HG03025 (cell line): ENCODE data around the gene POLDIP2.
"Not testable (repeated sequence)": the region's sequence is repeated elsewhere in the genome, so short reads cannot be mapped to it uniquely, and the experiment has no call there.

Experiments used
- ATAC-seq: cut with Tn5 transposase; IDR thresholded peaks from one replicate; pipeline ENCODE4 v1.9.1; 2021; ENCODE audit warnings: mild to moderate bottlenecking, moderate library complexity; ENCODE audit not compliant: unreplicated experiment, low FRiP score

POLDIP2 gene

GRCh38 chr17:28338769-28339212 lies 18.5 kb downstream of the POLDIP2 start:
- ATAC-seq = not testable (repeated sequence)

GRCh38 chr17:28338056-28338768 lies 19.1 kb downstream of the POLDIP2 start:
- no peak for ATAC-seq

GRCh38 chr17:28335959-28336871 lies 21.1 kb downstream of the POLDIP2 start:
- no peak for ATAC-seq

GRCh38 chr17:28335201-28335958 lies 21.9 kb downstream of the POLDIP2 start, which contains the start of the genes IFT20 and TNFAIP1:
IFT20 (minus strand) TSS chr17:28335472; CDS start chr17:28331985, 3,487 bp downstream.
TNFAIP1 (plus strand) TSS chr17:28335761; CDS start chr17:28339522, 3,761 bp downstream.
- ATAC-seq = peak; percentile 88

GRCh38 chr17:28334666-28335200 lies 22.6 kb downstream of the POLDIP2 start:
- no peak for ATAC-seq

- ATAC-seq = no peak
Observed at GRCh38 chr17:28334171-28334570, 23.2 kb downstream of the POLDIP2 start.

- no peak for ATAC-seq
Observed at GRCh38 chr17:28333083-28333746, 24.1 kb downstream of the POLDIP2 start.

- ATAC-seq = no peak
Observed at GRCh38 chr17:28331891-28332420, 25.4 kb downstream of the POLDIP2 start.

GRCh38 chr17:28330671-28331070 lies 26.7 kb downstream of the POLDIP2 start:
- no peak for ATAC-seq

GRCh38 chr17:28328325-28328724 lies 29.0 kb downstream of the POLDIP2 start:
- no peak for ATAC-seq

- no peak for ATAC-seq
Observed at GRCh38 chr17:28327709-28328108, 29.6 kb downstream of the POLDIP2 start.

GRCh38 chr17:28327031-28327607 lies 30.2 kb downstream of the POLDIP2 start:
- ATAC-seq = no peak

GRCh38 chr17:28326114-28326513 lies 31.2 kb downstream of the POLDIP2 start:
- no peak for ATAC-seq

- ATAC-seq = no peak
Observed at GRCh38 chr17:28325211-28325610, 32.1 kb downstream of the POLDIP2 start.

- ATAC-seq = no peak
Observed at GRCh38 chr17:28324781-28325180, 32.5 kb downstream of the POLDIP2 start.

GRCh38 chr17:28324267-28324745 lies 33.0 kb downstream of the POLDIP2 start:
- ATAC-seq = no peak

- no peak for ATAC-seq
Observed at GRCh38 chr17:28320215-28321061, 36.9 kb downstream of the POLDIP2 start.

GRCh38 chr17:28319598-28319935 lies 37.8 kb downstream of the POLDIP2 start:
- ATAC-seq = no peak
